ENCODE results near the gene CNTD1. TPM values are rescaled to one million over a fixed set of nuclear protein-coding genes. Genes with fewer than 3 reads are reported as not detected.

CNTD1 gene
- total RNA-seq, 1 experiment from 2014 or later = not detected

- H3K4me3 ChIP-seq = no peak overlapping the region
- no peak for DNase-seq
- no peaks in the 10 kb centered on the region for H3K9me3 ChIP-seq
- peaks cover under 1% of the 10 kb centered on the region for H3K36me3 ChIP-seq
- no peaks in the 10 kb centered on the region for H3K27me3 ChIP-seq
Measured at GRCh38 chr17:42827472-42827871, 28.8 kb downstream of the CNTD1 start.

GRCh38 chr17:42830971-42831370 lies 32.3 kb downstream of the CNTD1 start:
- Histone ChIP-seq H3K27me3 (no peaks in the 10 kb centered on the region), H3K36me3 (peaks cover 26% of the 10 kb centered on the region), H3K9me3 (peaks cover 4% of the 10 kb centered on the region; the same call in 1 of the 2 replicates), H3K4me3 (no peak overlapping the region)
- DNase-seq = no peak

- DNase-seq = no peak
- H3K9me3 ChIP-seq = peaks cover 4% of the 10 kb centered on the region; the same call in 1 of the 2 replicates
- peaks cover 39% of the 10 kb centered on the region for H3K36me3 ChIP-seq
- H3K4me3 ChIP-seq = peak overlapping the region; percentile 93
- H3K27me3 ChIP-seq = no peaks in the 10 kb centered on the region
Measured at GRCh38 chr17:42832213-42832933, 33.7 kb downstream of the CNTD1 start.

GRCh38 chr17:42832934-42833766 lies 34.5 kb downstream of the CNTD1 start, which contains the start of gene PSME3:
Gene PSME3 (plus strand): TSS chr17:42833397. CDS start chr17:42833632, 235 bp downstream.
- DNase-seq = peak; percentile 95
- Histone ChIP-seq H3K4me3 (peak within 1 kb of the TSS; percentile 93), H3K36me3 (peaks cover 47% of the 10 kb centered on the region), H3K27me3 (no peaks in the 10 kb centered on the region), H3K9me3 (peaks cover 4% of the 10 kb centered on the region; the same call in 1 of the 2 replicates)

- Histone ChIP-seq H3K9me3 (peaks cover 4% of the 10 kb centered on the region; the same call in 1 of the 2 replicates), H3K27me3 (no peaks in the 10 kb centered on the region), H3K4me3 (peak overlapping the region; percentile 93), H3K36me3 (peaks cover 54% of the 10 kb centered on the region)
- no peak for DNase-seq
Measured at GRCh38 chr17:42833767-42834422, 35.2 kb downstream of the CNTD1 start.

- no peak overlapping the region for H3K4me3 ChIP-seq
- no peaks in the 10 kb centered on the region for H3K27me3 ChIP-seq
- H3K9me3 ChIP-seq = peaks cover 4% of the 10 kb centered on the region; the same call in 1 of the 2 replicates
- H3K36me3 ChIP-seq = peaks cover 72% of the 10 kb centered on the region
- no peak for DNase-seq
Measured at GRCh38 chr17:42835732-42836131, 37.1 kb downstream of the CNTD1 start.

- Histone ChIP-seq H3K9me3 (no peaks in the 10 kb centered on the region), H3K36me3 (peaks cover 87% of the 10 kb centered on the region), H3K27me3 (no peaks in the 10 kb centered on the region), H3K4me3 (no peak overlapping the region)
- DNase-seq = peak; percentile 29
Measured at GRCh38 chr17:42841975-42842685, 43.5 kb downstream of the CNTD1 start.

- no peaks in the 10 kb centered on the region for H3K9me3 ChIP-seq
- peaks cover 74% of the 10 kb centered on the region for H3K36me3 ChIP-seq
- no peaks in the 10 kb centered on the region for H3K27me3 ChIP-seq
- no peak overlapping the region for H3K4me3 ChIP-seq
- peak; percentile 27 for DNase-seq
Measured at GRCh38 chr17:42843358-42843934, 44.8 kb downstream of the CNTD1 start.

GRCh38 chr17:42844271-42844670 lies 45.6 kb downstream of the CNTD1 start, which contains the start of gene AOC2:
Gene AOC2 (plus strand): TSS chr17:42844580. CDS start chr17:42844627, 47 bp downstream.
- peaks cover 66% of the 10 kb centered on the region for H3K36me3 ChIP-seq
- no peak for DNase-seq
- no peak within 1 kb of the TSS for H3K4me3 ChIP-seq
- H3K27me3 ChIP-seq = no peaks in the 10 kb centered on the region
- no peaks in the 10 kb centered on the region for H3K9me3 ChIP-seq

- no peak for DNase-seq
- H3K4me3 ChIP-seq = no peak overlapping the region
- peaks cover 59% of the 10 kb centered on the region for H3K36me3 ChIP-seq
- no peaks in the 10 kb centered on the region for H3K27me3 ChIP-seq
- no peaks in the 10 kb centered on the region for H3K9me3 ChIP-seq
Measured at GRCh38 chr17:42844761-42845555, 46.3 kb downstream of the CNTD1 start.

- H3K4me3 ChIP-seq = no peak overlapping the region
- H3K27me3 ChIP-seq = no peaks in the 10 kb centered on the region
- no peaks in the 10 kb centered on the region for H3K9me3 ChIP-seq
- DNase-seq = no peak
- H3K36me3 ChIP-seq = peaks cover 53% of the 10 kb centered on the region
Measured at GRCh38 chr17:42845556-42845917, 46.9 kb downstream of the CNTD1 start.

GRCh38 chr17:42845918-42846593 lies 47.4 kb downstream of the CNTD1 start:
- no peak overlapping the region for H3K4me3 ChIP-seq
- H3K27me3 ChIP-seq = no peaks in the 10 kb centered on the region
- no peak for DNase-seq
- H3K9me3 ChIP-seq = no peaks in the 10 kb centered on the region
- H3K36me3 ChIP-seq = peaks cover 50% of the 10 kb centered on the region

GRCh38 chr17:42846594-42847280 lies 48.1 kb downstream of the CNTD1 start:
- Histone ChIP-seq H3K27me3 (no peaks in the 10 kb centered on the region), H3K36me3 (peaks cover 43% of the 10 kb centered on the region), H3K9me3 (no peaks in the 10 kb centered on the region), H3K4me3 (no peak overlapping the region)
- DNase-seq = no peak

GRCh38 chr17:42848093-42848492 lies 49.4 kb downstream of the CNTD1 start:
- H3K4me3 ChIP-seq = no peak overlapping the region
- H3K27me3 ChIP-seq = no peaks in the 10 kb centered on the region
- H3K9me3 ChIP-seq = no peaks in the 10 kb centered on the region
- H3K36me3 ChIP-seq = peaks cover 29% of the 10 kb centered on the region
- DNase-seq = no peak
